ENCODE results near the gene PRPF8. TPM values are rescaled to one million over a fixed set of nuclear protein-coding genes. Genes with fewer than 3 reads are reported as not detected.

The PRPF8 gene
- total and polyA plus RNA-seq, 2 of the 8 experiments (the other 6 are each of a cell fraction or from before 2014, with no cell fraction given): 329 to 337 TPM

GRCh38 chr17:1709971-1710806, 25.5 kb upstream of the PRPF8 start, which contains the start of gene TLCD2:
TLCD2 (minus strand) TSS chr17:1710377; CDS start chr17:1710242, 135 bp downstream.
- H4K5ac ChIP-seq (ENCODE audit: insufficient read length, low read depth, low read length): no peak within 1 kb of the TSS
- no peak within 1 kb of the TSS for H2AK5ac ChIP-seq (ENCODE audit: low read depth, low read length)
- no peak within 1 kb of the TSS for H2BK120ac ChIP-seq (replicated peaks; ENCODE audit: low read depth, low read length)
- H4K8ac ChIP-seq (ENCODE audit: extremely low read depth, insufficient read depth, low read length): no peak within 1 kb of the TSS; the same call in 1 of the 2 replicates
- no peaks in the 10 kb centered on the region for H3K79me2 ChIP-seq (ENCODE audit: control insufficient read depth in 1 of 2, insufficient read depth in 2 of 2, low read length in 2 of 2)
- H2BK5ac ChIP-seq (ENCODE audit: low read depth, low read length): peak within 1 kb of the TSS; percentile 44; the same call in 1 of the 2 replicates
- peak within 1 kb of the TSS; percentile 58 to 77 (median 73) for H3K4me3 ChIP-seq (ENCODE audit: extremely low read depth in 1 of 4, insufficient read depth in 2 of 4, low read depth in 3 of 4, low read length in 4 of 4)
- peaks cover 0 to 2% (median 0%) of the 10 kb centered on the region in 4 experiments; a peak in 2 of 7 replicates for H3K27me3 ChIP-seq (replicated peaks in 1 of 4; ENCODE audit: control insufficient read depth in 3 of 4, extremely low read depth in 1 of 4, insufficient read depth in 3 of 4, low read length in 3 of 4)
- H3K23ac ChIP-seq (ENCODE audit: insufficient read length): no peak within 1 kb of the TSS
- no peak within 1 kb of the TSS for H2BK20ac ChIP-seq (ENCODE audit: low read length)
- H3K18ac ChIP-seq (ENCODE audit: extremely low read depth, low read length): peak within 1 kb of the TSS; percentile 71
- no peak for FAIRE-seq
- WGBS, 2 experiments (ENCODE audit: extremely low coverage in 1 of 2, insufficient coverage in 1 of 2, insufficient read length in 1 of 2, insufficient replicate concordance in 2 of 2, low coverage in 1 of 2, low lambda C conversion rate in 2 of 2, missing lambda C conversion rate in 1 of 2): 3% methylated on average over 56 of the region's 83 CpGs; no CpG with 5 or more reads in 1 of the 2 experiments
- no peaks in the 10 kb centered on the region for H3K9me3 ChIP-seq (ENCODE audit: insufficient read depth in 2 of 2, low read depth in 1 of 2, low read length in 1 of 2)
- peak in 1 of 2 experiments; percentile 81 for DNase-seq (ENCODE audit: low read depth in 1 of 2, low spot score in 2 of 2)
- peak within 1 kb of the TSS; percentile 88 to 95 for H3K4me2 ChIP-seq (ENCODE audit: insufficient read depth in 1 of 2, low read depth in 2 of 2, low read length in 2 of 2)
- H3K14ac ChIP-seq (ENCODE audit: insufficient read length): no peak within 1 kb of the TSS
- H2AFZ ChIP-seq (ENCODE audit: low read length): peak within 1 kb of the TSS; percentile 63; the same call in 1 of the 2 replicates
- H4K20me1 ChIP-seq (replicated peaks in 1 of 2; ENCODE audit: control insufficient read depth in 1 of 2, insufficient read depth in 2 of 2, low read length in 2 of 2): peaks cover 0 to 7% of the 10 kb centered on the region in 2 experiments
- H3K9ac ChIP-seq (replicated peaks in 1 of 4; ENCODE audit: extremely low read depth in 1 of 4, low read depth in 3 of 4, low read length in 3 of 4): peak within 1 kb of the TSS in 2 of 4 experiments; percentile 24 to 43; a peak in 2 of 7 replicates
- no peak within 1 kb of the TSS for H3K56ac ChIP-seq (replicated peaks; ENCODE audit: insufficient read length, low read depth, low read length)
- ChIA-PET POLR2A (ENCODE audit: partially characterized antibody) (interaction anchor here (0.6 to 1.5 kb wide), 4 partner anchors 9 to 51 kb away, joined by 3 to 4 read pairs (median 4); partner anchors contain the start of gene SERPINF1), CTCF (ENCODE audit: partially characterized antibody) (interaction anchor here (1.0 kb wide), 1 partner anchor 43 kb away, joined by 3 read pairs; no protein-coding TSS in a partner anchor)
- peak within 1 kb of the TSS; percentile 72 for H2BK15ac ChIP-seq (ENCODE audit: low read length)
- H3K27ac ChIP-seq (ENCODE audit: low read depth, low read length): no peak within 1 kb of the TSS
- no peak within 1 kb of the TSS for H4K91ac ChIP-seq (replicated peaks; ENCODE audit: insufficient read length, low read length)
- peak within 1 kb of the TSS; percentile 68; the same call in 1 of the 2 replicates for H2BK12ac ChIP-seq (ENCODE audit: low read depth, low read length)
- peaks cover 0 to 18% (median 13%) of the 10 kb centered on the region in 4 experiments; a peak in 6 of 7 replicates for H3K4me1 ChIP-seq (replicated peaks in 1 of 4; ENCODE audit: control insufficient read depth in 3 of 4, insufficient read depth in 4 of 4, low read length in 3 of 4)
- H3K79me1 ChIP-seq (ENCODE audit: low read depth, low read length): peaks cover 6% of the 10 kb centered on the region; the same call in 1 of the 2 replicates
- H3K4ac ChIP-seq (replicated peaks; ENCODE audit: insufficient read length, low read depth, low read length): no peak within 1 kb of the TSS
- H3K23me2 ChIP-seq (ENCODE audit: low read depth, low read length): peaks cover 16% of the 10 kb centered on the region; the same call in 1 of the 2 replicates
- H3K36me3 ChIP-seq (ENCODE audit: control insufficient read depth in 2 of 4, insufficient read depth in 4 of 4, low read length in 3 of 4): no peaks in the 10 kb centered on the region
- 0 out of 2 replicates have a peak, but pooled peaks have one; percentile 29 for TF ChIP-seq PHF8 (conservative IDR thresholded peaks at IDR 0.05; ENCODE audit: low read depth, low read length)
- 0 out of 2 replicates have a peak, but pooled peaks have one; percentile 32 for TF ChIP-seq YY1 (IDR thresholded peaks at IDR 0.05; ENCODE audit: low read depth, low read length)
- 0 out of 2 replicates have a peak, but pooled peaks have one; percentile 20 for TF ChIP-seq TAF1 (IDR thresholded peaks at IDR 0.05; ENCODE audit: low read depth, low read length)
- TF ChIP-seq TCF12 (IDR thresholded peaks at IDR 0.05; ENCODE audit: low read depth, low read length): no peak
- peak; percentile 55; the same call in 1 of the 2 replicates for TF ChIP-seq EGR1 (IDR thresholded peaks at IDR 0.05; ENCODE audit: borderline replicate concordance, low read depth, low read length)
- no peak for TF ChIP-seq RXRA (IDR thresholded peaks at IDR 0.05; ENCODE audit: insufficient read depth, low read depth, low read length)
- no peak for TF ChIP-seq POLR2AphosphoS5 (IDR thresholded peaks at IDR 0.05; ENCODE audit: low read depth, low read length)
- TF ChIP-seq RNF2 (IDR thresholded peaks at IDR 0.05; ENCODE audit: borderline replicate concordance, low read depth, low read length, missing control alignments, poor library complexity, severe bottlenecking): peak; percentile 28
- peak; percentile 86; the same call in 1 of the 2 replicates for TF ChIP-seq RBBP5 (IDR thresholded peaks at IDR 0.05; ENCODE audit: borderline replicate concordance, low read depth, low read length)
- no peak for TF ChIP-seq ASH2L (IDR thresholded peaks at IDR 0.05; ENCODE audit: low read length)
